ENCODE measurements around the gene ANKRD2.

The ANKRD2 gene

GRCh38 chr10:97549587-97550322, 22.8 kb upstream of the ANKRD2 start (continued):
- no peak for TF ChIP-seq KLF8 (tag by site-specific recombination; IDR thresholded peaks at IDR 0.05)
- TF ChIP-seq OSR2 (tag by site-specific recombination; IDR thresholded peaks at IDR 0.05), result no peak
- peak; percentile 80 for TF ChIP-seq ZNF18 (tag by site-specific recombination; IDR thresholded peaks at IDR 0.05)
- TF ChIP-seq ZNF202 (tag by site-specific recombination; IDR thresholded peaks at IDR 0.05; ENCODE audit: borderline replicate concordance), result no peak
- TF ChIP-seq ZNF660 (tag by site-specific recombination; IDR thresholded peaks at IDR 0.05), result no peak
- no peak for TF ChIP-seq ZNF571 (tag by site-specific recombination; IDR thresholded peaks at IDR 0.05)
- TF ChIP-seq ZNF558 (tag by site-specific recombination; IDR thresholded peaks at IDR 0.05), result no peak
- no peak for TF ChIP-seq ZNF157 (tag by site-specific recombination; IDR thresholded peaks at IDR 0.05)
- no peak for TF ChIP-seq ZNF629 (tag by site-specific recombination; IDR thresholded peaks at IDR 0.05)
- TF ChIP-seq ZNF426 (tag by site-specific recombination; IDR thresholded peaks at IDR 0.05), result no peak
- no peak for TF ChIP-seq SALL2 (tag by site-specific recombination; IDR thresholded peaks at IDR 0.05; ENCODE audit: borderline replicate concordance)
- TF ChIP-seq ZBTB6 (tag by site-specific recombination; IDR thresholded peaks at IDR 0.05), result peak; percentile 53; the same call in 1 of the 2 replicates
- TF ChIP-seq ZBTB10 (tag by site-specific recombination; IDR thresholded peaks at IDR 0.05), result no peak
- no peak for TF ChIP-seq ZSCAN23 (tag by site-specific recombination; IDR thresholded peaks at IDR 0.05)
- TF ChIP-seq ZNF501 (tag by site-specific recombination; IDR thresholded peaks at IDR 0.05), result no peak
- TF ChIP-seq ZNF600 (tag by site-specific recombination; IDR thresholded peaks at IDR 0.05), result peak; percentile 51; the same call in 1 of the 2 replicates
- no peak for TF ChIP-seq BCL6B (tag by site-specific recombination; IDR thresholded peaks at IDR 0.05)
- no peak for TF ChIP-seq ZNF518A (tag by site-specific recombination; conservative IDR thresholded peaks at IDR 0.05; ENCODE audit: low read depth)
- TF ChIP-seq ZBTB20 (tag by site-specific recombination; IDR thresholded peaks at IDR 0.05), result peak; percentile 46; the same call in 1 of the 2 replicates
- no peak for TF ChIP-seq ZNF529 (tag by site-specific recombination; IDR thresholded peaks at IDR 0.05; ENCODE audit: insufficient replicate concordance)
- TF ChIP-seq ZSCAN18 (tag by site-specific recombination; IDR thresholded peaks at IDR 0.05), result 0 out of 2 replicates have a peak, but pooled peaks have one; percentile 41
- no peak for TF ChIP-seq ZSCAN16 (tag by site-specific recombination; IDR thresholded peaks at IDR 0.05)
- no peak for TF ChIP-seq ZNF24 (tag by site-specific recombination; IDR thresholded peaks at IDR 0.05)
- TF ChIP-seq ZNF473 (tag by site-specific recombination; IDR thresholded peaks at IDR 0.05), result no peak
- TF ChIP-seq ZIC2 (tag by site-specific recombination; IDR thresholded peaks at IDR 0.05), result no peak
- no peak for TF ChIP-seq ZNF350 (tag by site-specific recombination; IDR thresholded peaks at IDR 0.05)
- TF ChIP-seq ZNF302 (tag by site-specific recombination; IDR thresholded peaks at IDR 0.05; ENCODE audit: low read depth), result no peak
